ENCODE results near the gene CD300H. TPM values are rescaled to one million over a fixed set of nuclear protein-coding genes. Genes with fewer than 3 reads are reported as not detected.

The CD300H gene
- polyA plus RNA-seq (2012; ENCODE audit: insufficient read depth, insufficient read length, low read depth), result not detected

DNA sequence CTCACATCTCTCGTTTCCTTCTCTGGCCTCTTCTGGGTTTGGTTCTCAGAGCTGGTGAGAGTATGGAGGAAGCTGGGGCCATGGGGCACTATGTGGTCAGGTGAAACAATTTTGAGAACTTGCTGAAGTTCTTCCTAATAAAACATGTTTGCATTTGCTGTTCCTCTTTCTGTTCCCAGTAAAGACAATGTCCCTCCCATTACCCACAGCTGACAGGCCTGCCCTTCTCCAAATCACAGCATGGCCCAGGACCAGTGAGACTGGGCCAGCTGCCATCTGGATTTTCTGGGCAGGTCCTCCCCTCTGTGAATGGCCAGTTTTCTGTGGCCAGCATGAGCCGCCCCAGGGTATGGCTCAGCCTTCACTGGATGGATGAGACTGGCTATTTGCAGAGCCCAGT lies at the start of gene CD300H:
Gene CD300H (minus strand): TSS at position 113 of the 400 bp plus-strand sequence.
- Histone ChIP-seq H3K9me3 (no peaks in the 10 kb centered on the region), H3K27me3 (peaks cover 4% of the 10 kb centered on the region), H3K4me1 (no peaks in the 10 kb centered on the region), H3K4me3 (ENCODE audit: low read depth, low read length) (no peak within 1 kb of the TSS), H3K36me3 (no peaks in the 10 kb centered on the region)
- DNase-seq, result no peak
- TF ChIP-seq, protein P1, sequence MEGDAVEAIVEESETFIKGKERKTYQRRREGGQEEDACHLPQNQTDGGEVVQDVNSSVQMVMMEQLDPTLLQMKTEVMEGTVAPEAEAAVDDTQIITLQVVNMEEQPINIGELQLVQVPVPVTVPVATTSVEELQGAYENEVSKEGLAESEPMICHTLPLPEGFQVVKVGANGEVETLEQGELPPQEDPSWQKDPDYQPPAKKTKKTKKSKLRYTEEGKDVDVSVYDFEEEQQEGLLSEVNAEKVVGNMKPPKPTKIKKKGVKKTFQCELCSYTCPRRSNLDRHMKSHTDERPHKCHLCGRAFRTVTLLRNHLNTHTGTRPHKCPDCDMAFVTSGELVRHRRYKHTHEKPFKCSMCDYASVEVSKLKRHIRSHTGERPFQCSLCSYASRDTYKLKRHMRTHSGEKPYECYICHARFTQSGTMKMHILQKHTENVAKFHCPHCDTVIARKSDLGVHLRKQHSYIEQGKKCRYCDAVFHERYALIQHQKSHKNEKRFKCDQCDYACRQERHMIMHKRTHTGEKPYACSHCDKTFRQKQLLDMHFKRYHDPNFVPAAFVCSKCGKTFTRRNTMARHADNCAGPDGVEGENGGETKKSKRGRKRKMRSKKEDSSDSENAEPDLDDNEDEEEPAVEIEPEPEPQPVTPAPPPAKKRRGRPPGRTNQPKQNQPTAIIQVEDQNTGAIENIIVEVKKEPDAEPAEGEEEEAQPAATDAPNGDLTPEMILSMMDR (IDR thresholded peaks at IDR 0.05; ENCODE audit: low read depth, low read length), result no peak

DNA sequence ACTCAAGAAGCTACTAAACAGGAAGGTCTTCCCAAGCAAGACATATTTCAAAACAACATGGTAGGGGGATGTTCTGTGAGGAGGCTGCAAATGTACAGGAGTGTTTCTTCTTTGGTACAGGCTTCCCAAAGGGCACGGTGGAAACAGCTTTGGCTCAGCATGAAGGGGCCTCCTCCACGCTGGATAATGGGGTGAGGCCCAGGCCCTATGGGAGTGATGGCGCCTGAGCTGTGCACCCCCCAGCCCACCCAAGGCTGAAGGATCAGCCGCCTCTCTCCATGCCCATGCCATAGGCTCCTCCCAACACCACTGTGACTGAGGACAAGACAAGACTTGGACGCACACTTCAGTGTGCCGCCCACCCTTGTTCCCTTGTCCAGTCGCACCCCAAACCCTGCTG lies 49.4 kb upstream of the CD300H start:
- TF ChIP-seq, protein P1 (IDR thresholded peaks at IDR 0.05; ENCODE audit: low read depth, low read length), result no peak
- H3K27me3 ChIP-seq, result peaks cover 31% of the 10 kb centered on the region

DNA sequence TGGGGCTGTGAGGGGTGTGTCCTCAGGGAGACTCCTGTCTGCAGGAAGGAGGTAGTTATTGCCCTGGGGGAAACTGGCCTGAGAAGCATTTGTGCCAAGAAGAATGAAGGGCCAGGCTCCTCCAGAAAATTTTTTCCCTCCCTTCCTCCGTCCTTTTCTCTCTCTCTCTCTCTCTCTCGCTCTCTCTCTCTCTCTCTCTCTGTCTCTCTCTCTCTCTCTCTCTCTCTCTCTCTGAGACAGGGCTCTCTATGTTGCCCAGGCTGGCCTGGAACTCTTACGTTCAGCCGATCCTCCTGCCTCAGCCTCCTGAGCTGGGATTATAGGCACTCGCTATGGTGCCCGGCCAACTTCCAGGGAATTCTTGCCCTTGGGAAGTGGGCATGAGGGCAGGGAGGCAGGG lies 44.7 kb upstream of the CD300H start:
- DNase-seq, result no peak
- no peaks in the 10 kb centered on the region for H3K4me1 ChIP-seq
- H3K27me3 ChIP-seq, result peaks cover 26% of the 10 kb centered on the region
- no peak overlapping the region for H3K4me3 ChIP-seq (ENCODE audit: low read depth, low read length)
- H3K36me3 ChIP-seq, result no peaks in the 10 kb centered on the region
- TF ChIP-seq, protein P1 (IDR thresholded peaks at IDR 0.05; ENCODE audit: low read depth, low read length), result no peak
- H3K9me3 ChIP-seq, result no peaks in the 10 kb centered on the region

More for the DNA sequence above, 49.4 kb upstream of the CD300H start:
- Histone ChIP-seq H3K4me3 (ENCODE audit: low read depth, low read length) (no peak overlapping the region), H3K36me3 (no peaks in the 10 kb centered on the region), H3K9me3 (no peaks in the 10 kb centered on the region), H3K4me1 (no peaks in the 10 kb centered on the region)
- DNase-seq, result no peak

DNA sequence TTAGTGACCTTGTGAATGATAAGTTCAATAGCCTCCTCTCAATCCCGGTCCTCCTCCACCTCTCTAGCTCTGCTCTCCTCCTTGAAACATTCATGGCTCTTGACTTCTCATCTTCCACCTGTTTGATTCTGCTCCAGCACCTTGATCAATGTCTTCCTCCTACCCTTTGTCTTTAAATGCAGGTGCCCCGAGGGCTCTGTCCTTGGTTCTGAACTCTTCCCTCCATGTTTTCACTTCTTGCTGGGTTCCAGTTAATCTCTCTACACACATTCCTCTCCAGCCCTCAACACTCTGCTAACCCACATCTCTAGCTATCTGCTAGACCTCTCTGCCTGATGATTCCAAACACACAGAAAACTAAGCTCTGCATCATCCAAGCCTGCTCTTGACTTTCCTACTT lies 42.8 kb upstream of the CD300H start:
- Histone ChIP-seq H3K27me3 (peaks cover 14% of the 10 kb centered on the region), H3K9me3 (no peaks in the 10 kb centered on the region)
- TF ChIP-seq, protein P1 (IDR thresholded peaks at IDR 0.05; ENCODE audit: low read depth, low read length), result no peak

DNA sequence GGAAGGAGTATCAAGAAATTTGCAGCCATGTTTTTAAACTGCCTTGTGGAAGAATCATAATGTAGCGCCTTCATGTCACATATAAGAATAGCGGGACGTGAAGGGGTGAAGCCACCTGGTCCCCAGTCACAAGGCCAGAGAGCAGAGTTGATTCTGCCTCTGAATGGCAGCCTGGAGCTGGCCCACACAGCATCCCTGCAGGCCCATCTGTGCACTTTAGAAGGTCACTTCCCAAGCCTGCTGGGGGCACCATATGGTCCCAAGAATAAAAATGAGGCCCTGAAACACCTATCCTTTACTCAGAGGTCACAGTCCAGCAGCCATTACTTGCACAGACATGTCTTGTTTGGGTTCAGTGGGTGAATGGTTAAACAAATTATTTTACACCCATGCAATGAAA lies 41.2 kb upstream of the CD300H start:
- Histone ChIP-seq H3K4me1 (no peaks in the 10 kb centered on the region; the same call in 1 of the 2 replicates), H3K4me3 (ENCODE audit: low read depth, low read length) (no peak overlapping the region), H3K9me3 (no peaks in the 10 kb centered on the region), H3K27me3 (peaks cover 14% of the 10 kb centered on the region; the same call in 1 of the 2 replicates), H3K36me3 (no peaks in the 10 kb centered on the region)
- TF ChIP-seq, protein P1 (IDR thresholded peaks at IDR 0.05; ENCODE audit: low read depth, low read length), result no peak
- no peak for DNase-seq

More for the DNA sequence above, 42.8 kb upstream of the CD300H start:
- H3K4me3 ChIP-seq (ENCODE audit: low read depth, low read length), result no peak overlapping the region
- H3K36me3 ChIP-seq, result no peaks in the 10 kb centered on the region
- no peaks in the 10 kb centered on the region; the same call in 1 of the 2 replicates for H3K4me1 ChIP-seq
- no peak for DNase-seq

DNA sequence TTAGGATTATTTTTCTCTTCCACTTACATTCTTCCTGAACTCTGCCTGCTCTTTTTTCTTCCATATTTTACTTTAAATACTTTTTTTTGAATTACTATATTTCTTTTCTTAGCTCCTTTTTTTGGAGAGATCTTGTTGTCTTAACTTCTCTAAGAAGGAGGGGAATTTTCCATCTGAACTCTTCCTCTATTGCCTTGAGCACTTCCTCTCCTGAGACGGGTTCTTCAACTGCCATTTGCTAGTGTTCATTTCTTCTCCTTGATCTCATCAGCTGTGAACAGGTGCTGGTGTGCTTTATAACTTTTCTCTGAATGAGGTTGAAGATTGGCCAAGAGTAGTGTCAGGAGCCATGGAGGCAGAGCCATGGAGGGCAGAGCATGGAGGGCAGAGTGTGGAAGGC lies 39.9 kb upstream of the CD300H start:
- no peak for DNase-seq
- Histone ChIP-seq H3K36me3 (no peaks in the 10 kb centered on the region), H3K9me3 (no peaks in the 10 kb centered on the region), H3K4me3 (ENCODE audit: low read depth, low read length) (no peak overlapping the region), H3K4me1 (no peaks in the 10 kb centered on the region; the same call in 1 of the 2 replicates), H3K27me3 (peaks cover 14% of the 10 kb centered on the region; the same call in 1 of the 2 replicates)
- TF ChIP-seq, protein P1 (IDR thresholded peaks at IDR 0.05; ENCODE audit: low read depth, low read length), result no peak

Data from BE2C (cell line).